ENCODE measurements around the gene TNKS2.

DNA sequence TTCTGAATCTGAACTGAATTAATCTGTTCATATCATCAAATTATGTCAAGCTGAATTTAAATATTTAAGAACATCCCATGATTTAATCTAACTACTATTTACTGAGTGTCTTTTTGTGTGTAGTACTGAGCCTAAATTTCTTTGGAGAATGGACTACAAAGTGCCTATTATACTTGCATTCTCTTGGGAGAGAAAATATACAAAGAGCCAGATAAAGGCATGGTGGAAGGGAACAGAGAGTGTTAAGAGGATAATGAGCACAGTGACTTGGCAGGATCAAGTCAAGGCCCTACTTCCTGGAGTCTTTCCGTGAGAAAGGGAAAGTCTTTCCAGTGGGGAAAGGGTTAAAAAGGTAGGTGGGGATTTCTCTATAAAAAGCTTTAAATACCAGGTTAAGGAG lies 15.0 kb downstream of the TNKS2 start:
- TF ChIP-seq, protein P1, sequence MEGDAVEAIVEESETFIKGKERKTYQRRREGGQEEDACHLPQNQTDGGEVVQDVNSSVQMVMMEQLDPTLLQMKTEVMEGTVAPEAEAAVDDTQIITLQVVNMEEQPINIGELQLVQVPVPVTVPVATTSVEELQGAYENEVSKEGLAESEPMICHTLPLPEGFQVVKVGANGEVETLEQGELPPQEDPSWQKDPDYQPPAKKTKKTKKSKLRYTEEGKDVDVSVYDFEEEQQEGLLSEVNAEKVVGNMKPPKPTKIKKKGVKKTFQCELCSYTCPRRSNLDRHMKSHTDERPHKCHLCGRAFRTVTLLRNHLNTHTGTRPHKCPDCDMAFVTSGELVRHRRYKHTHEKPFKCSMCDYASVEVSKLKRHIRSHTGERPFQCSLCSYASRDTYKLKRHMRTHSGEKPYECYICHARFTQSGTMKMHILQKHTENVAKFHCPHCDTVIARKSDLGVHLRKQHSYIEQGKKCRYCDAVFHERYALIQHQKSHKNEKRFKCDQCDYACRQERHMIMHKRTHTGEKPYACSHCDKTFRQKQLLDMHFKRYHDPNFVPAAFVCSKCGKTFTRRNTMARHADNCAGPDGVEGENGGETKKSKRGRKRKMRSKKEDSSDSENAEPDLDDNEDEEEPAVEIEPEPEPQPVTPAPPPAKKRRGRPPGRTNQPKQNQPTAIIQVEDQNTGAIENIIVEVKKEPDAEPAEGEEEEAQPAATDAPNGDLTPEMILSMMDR (IDR thresholded peaks at IDR 0.05), result no peak
- TF ChIP-seq POLR2A (IDR thresholded peaks at IDR 0.05), result no peak
